Dedifferentiated amniotic fluid mesenchymal stem cell (primary cell): Measurements from ENCODE around the gene KRT81.
A peak's percentile ranks its signal among the peaks of the same experiment; 100 is the strongest.
"Not testable (repeated sequence)": the region's sequence is repeated elsewhere in the genome, so short reads cannot be mapped to it uniquely, and the experiment has no call there.

Experiments used
- DNase-seq: peaks from one replicate; pipeline ENCODE4 v3.0.0-alpha.2; 2016; ENCODE audit errors: extremely low spot score

The KRT81 gene

GRCh38 chr12:52274521-52275120 is 16.7 kb downstream of the KRT81 start, which contains the start of gene KRT86:
Gene KRT86, plus strand, starts transcription at chr12:52274645. Its CDS starts 27,272 bp downstream, at chr12:52301917.
- DNase-seq, result no peak

DNA sequence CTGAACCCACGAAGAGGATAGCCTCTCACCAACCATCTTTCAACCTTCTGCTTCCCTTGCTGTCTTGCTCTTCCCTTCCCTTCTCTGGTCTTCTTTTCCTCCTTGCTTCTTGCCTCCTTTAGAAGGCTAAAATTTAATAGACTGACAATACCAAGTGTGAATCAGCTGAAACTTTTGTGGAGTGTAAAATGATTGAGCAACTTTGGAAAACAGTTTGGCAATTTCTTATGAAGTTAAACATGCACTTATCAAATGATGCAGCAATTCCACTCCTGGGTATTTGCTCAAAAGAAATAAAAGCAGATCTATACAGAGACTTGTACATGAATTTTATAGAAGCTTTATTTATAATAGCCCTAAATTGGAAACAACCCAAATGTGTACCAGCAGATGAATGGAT is 20.2 kb downstream of the KRT81 start:
- DNase-seq, result no peak

DNA sequence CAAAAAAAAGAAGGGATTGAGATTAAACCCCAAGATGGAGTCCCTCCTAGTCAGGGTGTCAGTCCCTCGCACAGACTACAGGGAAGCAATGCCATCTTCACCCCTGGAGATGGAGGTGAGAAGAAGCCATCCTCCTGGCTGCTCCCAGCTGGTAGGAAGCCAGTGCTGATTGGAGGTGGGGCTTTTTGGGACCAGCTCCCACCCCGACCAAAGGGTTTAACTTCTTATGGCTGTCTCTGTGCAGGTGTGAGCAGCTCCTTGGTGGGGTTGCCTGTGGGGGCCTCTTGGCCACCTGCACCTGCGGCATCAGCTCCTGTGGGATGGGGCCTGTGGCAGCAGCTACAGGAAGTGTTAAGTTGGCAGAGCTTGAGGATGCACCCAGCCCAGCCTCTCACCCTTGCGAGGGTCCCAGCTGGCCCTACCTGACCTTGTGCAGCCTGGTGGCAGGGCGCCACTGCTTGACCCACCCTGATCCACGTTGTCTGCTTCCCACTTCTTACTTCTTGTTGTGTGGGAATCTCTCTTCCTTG is 20.7 kb downstream of the KRT81 start:
- no peak for DNase-seq

DNA sequence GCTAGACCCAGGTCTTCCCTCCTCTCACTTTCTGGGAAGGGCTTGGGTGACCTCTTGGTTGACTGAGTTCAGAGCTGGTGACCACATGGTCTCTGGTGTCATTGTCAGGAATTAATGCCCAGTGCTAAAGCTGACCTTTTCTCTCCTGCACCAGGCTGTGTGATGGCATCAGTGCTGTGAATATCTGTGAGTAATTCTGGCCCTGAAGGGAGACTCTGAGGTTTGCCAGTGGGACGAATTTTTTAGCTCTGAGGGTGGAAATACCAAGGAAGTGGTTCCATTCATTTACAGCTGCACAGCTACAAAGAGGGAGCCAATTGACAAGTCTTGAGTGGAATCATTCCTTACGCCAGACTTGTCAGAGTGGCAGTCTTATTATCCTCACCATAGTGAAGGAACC is 23.1 kb downstream of the KRT81 start:
- DNase-seq, result no peak

DNA sequence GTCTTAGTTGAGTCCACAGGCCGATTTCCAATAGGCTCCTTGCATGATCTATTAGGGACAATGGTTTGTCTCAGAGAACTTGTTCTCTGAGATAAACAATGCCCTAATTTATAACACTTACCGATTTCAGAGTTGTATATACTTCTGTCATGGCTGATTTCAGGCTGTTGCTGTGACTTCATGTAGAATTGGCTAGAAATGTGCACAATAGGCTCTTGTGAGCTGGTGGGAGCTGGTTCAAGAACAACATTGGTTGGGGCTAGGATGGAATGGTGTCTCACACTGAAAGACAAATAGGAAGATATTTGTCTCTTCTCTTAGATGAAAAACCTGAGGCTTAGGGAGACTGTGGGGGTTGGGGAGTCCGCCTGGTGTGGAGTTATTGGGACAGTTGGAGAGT is 23.6 kb downstream of the KRT81 start:
- no peak for DNase-seq

DNA sequence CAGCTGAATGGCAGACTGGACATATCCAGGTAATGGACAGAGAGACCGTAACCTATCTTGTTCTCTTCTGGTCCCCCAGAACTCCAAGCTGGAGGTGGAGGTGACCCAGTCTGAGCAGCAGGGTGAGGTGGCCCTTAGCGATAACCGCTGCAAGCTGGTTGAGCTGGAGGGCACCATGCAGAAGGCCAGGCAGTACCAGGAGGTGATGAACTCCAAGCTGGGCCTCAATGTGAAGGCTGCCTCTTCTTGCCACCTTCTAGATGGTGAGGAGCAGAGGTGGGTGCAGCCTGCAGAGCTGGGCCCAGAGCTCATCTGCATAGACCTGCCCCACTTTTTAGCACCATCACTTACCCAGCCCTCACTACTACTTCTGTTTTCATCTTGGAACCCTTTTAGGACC is 24.1 kb downstream of the KRT81 start:
- DNase-seq, result no peak

GRCh38 chr12:52266514-52266913 is 24.8 kb downstream of the KRT81 start:
- no peak for DNase-seq

DNA sequence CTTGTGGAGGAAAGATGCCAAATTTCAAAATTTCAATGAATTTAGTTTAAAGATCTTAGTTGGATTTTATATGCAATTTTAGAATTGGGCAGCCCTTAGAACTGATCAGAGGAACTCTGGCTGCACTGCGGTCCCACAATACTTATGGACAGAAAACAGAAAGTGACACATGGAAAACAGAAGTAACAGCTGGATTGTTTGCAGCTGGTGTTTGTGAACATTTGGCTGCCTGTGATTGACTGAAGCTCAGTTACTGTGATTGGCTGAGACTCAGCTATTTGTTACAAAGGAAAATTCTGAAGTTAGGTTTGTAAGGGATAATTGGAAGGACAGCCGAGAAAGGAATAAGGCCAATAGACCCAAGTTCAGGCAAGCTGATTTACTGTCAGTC is 26.9 kb downstream of the KRT81 start:
- no peak for DNase-seq

GRCh38 chr12:52263761-52264434 is 27.4 kb downstream of the KRT81 start:
- DNase-seq, result no peak

DNA sequence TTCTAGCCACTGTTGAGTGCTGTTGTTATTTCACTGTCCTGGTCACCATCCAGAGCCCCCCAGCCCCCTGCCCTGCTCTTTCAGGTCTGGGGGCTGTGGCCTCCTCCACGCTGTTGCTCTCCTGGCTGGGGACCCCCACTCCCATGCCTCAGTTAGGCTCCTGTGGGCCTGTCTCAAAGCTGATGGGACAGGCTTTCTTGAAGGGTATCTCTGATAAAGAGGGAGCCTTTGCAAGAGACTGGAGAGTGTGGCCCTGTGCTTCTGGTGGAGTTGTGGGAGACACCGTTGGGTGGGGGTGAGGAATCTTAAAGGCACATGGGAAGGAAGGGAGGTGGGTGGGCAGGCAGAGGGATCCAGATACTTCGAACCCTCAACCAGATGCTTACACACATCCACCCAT is 29.0 kb downstream of the KRT81 start:
- DNase-seq, result no peak

DNA sequence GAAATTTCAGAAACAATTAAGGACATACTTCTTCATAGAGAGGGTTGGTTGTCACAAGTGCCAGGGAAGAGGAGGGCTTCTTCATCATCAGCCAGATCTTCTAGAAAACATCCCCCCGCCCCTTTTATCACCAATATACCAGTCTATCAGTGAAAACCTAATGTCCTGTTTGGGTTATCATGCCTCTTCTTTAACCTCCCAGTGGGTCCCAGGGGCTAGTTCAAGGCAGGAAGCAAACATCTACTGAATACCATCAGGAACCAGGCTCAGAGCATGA is 30.2 kb downstream of the KRT81 start:
- no peak for DNase-seq

- DNase-seq, result peak; percentile 45
Measured at GRCh38 chr12:52260361-52261207, 30.8 kb downstream of the KRT81 start.

DNA sequence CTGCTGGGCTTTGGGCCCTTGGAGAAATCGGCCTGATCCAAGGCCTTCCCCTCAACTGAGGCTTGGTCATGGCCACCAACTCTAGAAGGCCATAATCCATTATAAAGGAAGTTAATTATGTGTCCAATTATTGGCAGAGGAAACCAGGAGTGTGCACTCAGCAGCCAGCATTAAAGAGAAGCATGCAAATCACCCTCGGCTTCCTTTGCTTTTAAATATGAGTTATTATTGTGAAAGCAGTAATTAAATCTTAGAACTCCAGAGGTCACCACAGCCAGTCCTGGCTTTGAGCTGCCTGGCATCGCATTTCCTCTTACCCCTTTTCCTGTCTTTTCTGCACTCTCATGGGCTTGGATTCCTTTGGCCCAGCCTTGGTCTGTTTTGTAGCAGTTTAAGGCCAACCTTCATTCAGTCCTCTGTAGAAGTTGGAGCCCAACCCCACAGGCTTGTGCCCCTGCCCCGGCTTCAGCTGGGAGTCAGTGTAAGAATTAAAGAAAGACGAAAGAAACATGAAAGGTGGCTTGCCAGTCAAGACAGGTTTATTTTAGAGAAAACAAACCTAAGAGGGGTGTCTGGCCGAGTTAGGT is 31.6 kb downstream of the KRT81 start:
- no peak for DNase-seq

GRCh38 chr12:52258335-52258901 is 32.9 kb downstream of the KRT81 start:
- no peak for DNase-seq

GRCh38 chr12:52257922-52258321 is 33.4 kb downstream of the KRT81 start:
- not testable (repeated sequence) for DNase-seq

DNA sequence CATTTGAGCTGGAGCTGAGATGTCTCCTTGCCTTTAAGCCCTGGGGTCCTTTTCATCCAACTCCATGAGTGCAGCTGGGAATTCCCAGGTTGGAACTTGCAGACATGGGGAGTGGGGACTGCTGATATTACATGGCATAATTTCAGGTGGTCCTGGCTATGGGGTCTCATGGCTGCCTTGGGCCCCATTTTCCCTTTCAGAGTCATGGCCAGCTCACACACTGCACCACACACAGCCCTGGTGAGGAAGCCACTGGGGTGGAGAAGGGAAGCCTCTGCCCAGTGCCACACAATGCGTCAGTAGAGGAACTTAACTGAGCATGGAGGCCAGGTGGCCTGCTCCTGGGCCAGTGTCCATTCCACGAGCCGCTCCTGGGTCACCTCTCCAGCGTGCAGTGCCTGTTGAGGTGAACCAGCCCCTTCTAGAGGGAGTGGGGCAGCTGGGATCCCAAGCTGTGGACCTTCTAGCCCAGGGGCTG is 34.2 kb downstream of the KRT81 start:
- no peak for DNase-seq

DNA sequence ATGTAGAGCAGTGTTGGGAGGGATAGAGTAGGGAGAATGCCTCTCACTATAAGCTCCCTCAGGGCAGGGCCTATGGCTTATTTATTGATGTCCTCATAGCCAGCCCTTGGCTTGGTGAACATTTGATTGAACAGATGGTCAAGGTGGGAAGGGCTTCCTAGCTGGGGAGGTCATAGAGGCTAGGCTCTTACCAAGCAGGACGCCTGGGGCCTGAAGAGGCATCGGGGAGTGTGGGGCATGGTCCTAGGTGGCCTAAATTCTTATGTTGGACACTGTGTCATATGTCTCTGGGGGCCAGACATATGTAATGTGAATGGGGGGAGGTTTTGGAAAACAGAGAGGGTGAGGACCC is 34.8 kb downstream of the KRT81 start:
- no peak for DNase-seq

GRCh38 chr12:52255926-52256583 is 35.3 kb downstream of the KRT81 start:
- no peak for DNase-seq

DNA sequence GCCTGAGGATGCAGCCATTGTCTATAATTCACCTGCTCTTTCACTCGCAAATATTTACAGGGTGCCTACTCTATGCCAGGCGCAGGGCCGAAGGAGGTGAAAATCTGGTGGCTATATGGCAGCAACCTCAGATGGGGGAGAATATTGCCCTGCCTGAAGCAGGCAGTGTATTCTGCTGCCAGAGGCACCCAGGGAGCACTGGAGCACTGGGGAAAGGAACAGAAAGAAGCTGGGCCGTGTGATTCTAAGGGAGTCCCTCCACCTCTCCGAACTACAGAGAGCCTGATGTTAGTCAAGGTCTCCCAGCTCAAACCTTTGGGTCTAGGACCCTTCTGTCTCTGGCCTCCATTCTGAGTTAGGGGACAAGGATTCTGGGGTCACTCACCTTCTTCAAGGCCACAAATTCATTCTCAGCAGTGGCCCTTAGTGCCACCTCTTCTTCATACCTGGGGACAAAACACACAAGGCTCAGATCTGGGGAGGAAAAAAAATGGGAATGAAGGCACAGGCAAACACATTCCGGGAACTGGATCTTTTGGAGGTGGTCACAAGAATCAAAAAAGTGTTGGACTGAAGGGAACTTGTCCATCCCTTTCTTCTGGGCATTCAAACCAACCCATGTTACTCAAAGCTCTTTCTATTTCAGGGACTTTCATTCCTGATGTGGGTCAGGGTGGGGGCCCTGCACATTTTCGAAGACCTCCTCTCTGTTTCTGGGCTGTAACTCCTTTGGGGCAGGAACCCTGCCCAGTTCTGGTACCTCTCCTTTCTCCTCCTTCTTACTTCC is 36.2 kb downstream of the KRT81 start:
- DNase-seq, result no peak

DNA sequence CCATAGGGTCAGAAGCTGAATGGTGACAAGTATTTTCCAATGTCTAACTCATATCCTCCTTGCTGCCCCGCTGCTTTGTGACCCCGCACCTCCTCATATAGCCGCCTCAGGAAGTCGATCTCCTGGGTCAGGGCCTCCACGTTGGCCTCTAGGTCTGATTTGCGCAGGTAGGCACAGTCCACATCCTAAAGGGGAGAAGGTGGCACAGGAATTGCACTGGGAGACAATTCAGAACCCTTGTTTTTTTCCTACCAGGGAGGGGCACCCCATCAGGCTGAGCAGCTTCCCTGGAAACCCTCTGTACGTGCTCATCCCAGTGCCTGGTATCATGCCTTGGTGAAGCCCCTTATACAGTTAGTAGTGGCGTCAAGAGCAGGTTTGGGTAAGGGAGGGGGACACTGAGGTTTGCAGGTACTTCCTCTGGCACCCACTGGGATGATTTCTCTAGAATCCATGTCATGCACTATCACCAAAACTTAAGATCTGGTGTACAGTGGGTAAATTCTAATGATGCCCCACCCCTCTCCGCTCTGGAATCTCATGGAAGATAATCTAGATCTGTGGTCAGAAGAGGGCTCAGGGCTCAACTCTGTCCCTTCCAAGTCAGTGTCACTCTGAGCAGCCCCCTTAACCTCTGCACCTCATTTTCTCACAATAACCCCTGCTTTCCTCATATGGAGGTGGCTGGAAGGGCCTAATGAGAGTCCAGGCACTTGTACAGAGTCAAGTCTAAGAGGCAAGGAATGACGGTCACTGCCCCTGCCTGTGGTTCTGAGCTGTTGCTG is 37.0 kb downstream of the KRT81 start:
- DNase-seq, result no peak
